ENCODE measurements around the gene AJUBA.

DNA sequence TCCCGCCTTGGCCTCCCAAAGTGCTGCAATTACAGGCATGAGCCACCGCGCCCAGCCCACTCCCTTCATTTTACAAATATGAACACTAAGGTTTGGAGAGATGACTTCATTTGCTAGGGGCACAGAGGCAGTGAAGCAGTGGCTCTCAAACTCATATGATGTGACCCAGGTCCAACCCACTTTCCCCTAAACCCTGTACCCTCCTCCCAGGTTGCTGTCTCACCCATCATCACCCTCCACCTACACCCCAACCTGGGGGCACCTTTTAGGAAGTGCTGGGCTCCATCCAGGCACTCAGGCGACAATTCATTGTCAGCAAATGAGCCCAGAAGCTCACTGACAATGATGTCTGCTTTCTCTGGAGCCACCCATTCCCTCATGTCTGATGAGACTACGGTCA lies 58.6 kb downstream of the AJUBA start:
- no peak for TF ChIP-seq TAF1 (IDR thresholded peaks at IDR 0.05; ENCODE audit: borderline replicate concordance, low read depth, low read length)
- no peak for TF ChIP-seq POLR2AphosphoS5 (IDR thresholded peaks at IDR 0.05; ENCODE audit: low read depth, low read length)
- no peak for TF ChIP-seq POLR2A (IDR thresholded peaks at IDR 0.05; ENCODE audit: low read depth, low read length)
